D721Med (cell line): ENCODE results near the gene TMEM80.
"Not testable (repeated sequence)": the region's sequence is repeated elsewhere in the genome, so short reads cannot be mapped to it uniquely, and the experiment has no call there.

Source experiments
- DNase-seq: peaks from one replicate; pipeline ENCODE4 v3.0.0; 2011; ENCODE audit warnings: low spot score; ENCODE audit not compliant: insufficient read length
- FAIRE-seq: peaks from 2 replicates; lab custom pipeline; 2011; peaks lifted over from hg19 to GRCh38; lab: Jason Lieb, UNC
- CTCF ChIP-seq: IDR thresholded peaks from 2 replicates; pipeline ENCODE4 v1.5.1; 2012; ENCODE audit warnings: mild to moderate bottlenecking, control low read depth; ENCODE audit not compliant: insufficient read depth; ENCODE audit errors: missing control alignments

Gene TMEM80

GRCh38 chr11:695538-696248 is at the start of gene TMEM80:
Gene TMEM80 (plus strand): TSS chr11:695816. CDS start chr11:695828, 12 bp downstream.
- FAIRE-seq, result no peak
- TF ChIP-seq CTCF, result no peak
- no peak for DNase-seq

GRCh38 chr11:646214-646613 is 49.4 kb upstream of the TMEM80 start:
- no peak for FAIRE-seq
- TF ChIP-seq CTCF, result no peak

GRCh38 chr11:647672-648158 is 47.9 kb upstream of the TMEM80 start:
- DNase-seq, FAIRE-seq: not testable (repeated sequence)

More at GRCh38 chr11:646214-646613, 49.4 kb upstream of the TMEM80 start:
- DNase-seq, result no peak

- no peak for DNase-seq
- FAIRE-seq, result no peak
- TF ChIP-seq CTCF, result no peak
Observed at GRCh38 chr11:650482-650881, 45.1 kb upstream of the TMEM80 start.

GRCh38 chr11:653136-653535 is 42.5 kb upstream of the TMEM80 start:
- DNase-seq, FAIRE-seq: not testable (repeated sequence)

GRCh38 chr11:653837-654236 is 41.8 kb upstream of the TMEM80 start:
- no peak for FAIRE-seq
- no peak for TF ChIP-seq CTCF
- no peak for DNase-seq

- not testable (repeated sequence) for DNase-seq, FAIRE-seq
Observed at GRCh38 chr11:654444-654843, 41.2 kb upstream of the TMEM80 start.

- no peak for FAIRE-seq
- DNase-seq, result no peak
- TF ChIP-seq CTCF, result no peak
Observed at GRCh38 chr11:655036-655726, 40.4 kb upstream of the TMEM80 start.
